DND-41 (cell line): ENCODE measurements around the gene ARHGEF12.

Source experiments
- CTCF ChIP-seq: IDR thresholded peaks from 2 replicates; pipeline ENCODE4 v1.5.1; 2012; ENCODE audit warnings: borderline replicate concordance, low read length, moderate library complexity, mild to moderate bottlenecking; ENCODE audit not compliant: poor library complexity, severe bottlenecking; ENCODE audit errors: extremely low read depth
- EZH2 ChIP-seq: IDR thresholded peaks from 3 replicates; pipeline ENCODE4 v1.6.1; 2012; ENCODE audit warnings: borderline replicate concordance, low read depth, mild to moderate bottlenecking, moderate library complexity, low read length, inconsistent platforms; ENCODE audit not compliant: severe bottlenecking

DNA sequence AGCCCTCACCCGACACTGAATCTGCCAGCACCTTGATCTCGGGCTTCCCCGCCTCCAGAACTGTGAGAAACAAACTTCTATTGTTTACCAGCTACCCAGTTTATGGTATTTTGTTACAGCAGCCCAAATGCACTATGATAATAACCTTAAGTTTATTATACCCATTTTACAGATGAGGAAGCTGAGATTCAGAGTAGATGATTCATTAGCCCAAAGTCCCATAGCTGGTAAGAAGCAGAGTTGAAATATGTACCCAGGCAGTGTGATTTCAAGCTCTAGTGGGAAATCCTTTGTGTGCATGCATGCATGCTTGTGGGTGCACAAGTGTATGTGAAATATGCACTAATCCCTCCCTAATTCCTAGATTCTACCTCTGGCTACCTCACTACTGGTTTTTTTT lies 183.3 kb downstream of the ARHGEF12 start:
- TF ChIP-seq CTCF, result no peak
- no peak for TF ChIP-seq EZH2
